Esophagus muscularis mucosa (tissue), 4 donors: ENCODE measurements around the gene C1QL3.

Source experiments
- CTCF ChIP-seq, 3 experiments: fragments of 200-600 bp in 2 of 3; fragments of 450-650 bp in 1 of 3; sonication (generic) in 2 of 3; IDR thresholded peaks; one replicate each; pipeline ENCODE4 v1.5.1; 2017 to 2019; ENCODE audit warnings: antibody characterized with exemption in 3 of 3, mild to moderate bottlenecking in 2 of 3, moderate library complexity in 1 of 3
- EP300 ChIP-seq: sonication (generic); formaldehyde crosslinking; IDR thresholded peaks from one replicate; pipeline ENCODE4 v1.6.1; 2017; ENCODE audit warnings: antibody characterized with exemption
- POLR2A ChIP-seq: fragments of 450-650 bp; IDR thresholded peaks from one replicate; pipeline ENCODE4 v1.6.1; 2017; ENCODE audit warnings: antibody characterized with exemption, moderate library complexity, mild to moderate bottlenecking, low read depth
- POLR2AphosphoS5 ChIP-seq, 2 donors: sonication (generic); formaldehyde crosslinking; IDR thresholded peaks; one replicate each; pipeline ENCODE4 v1.6.1; 2017; ENCODE audit warnings: antibody characterized with exemption in 2 of 2

- TF ChIP-seq POLR2A (no peak), CTCF (IDR thresholded peaks at IDR 0.05) (no peak), EP300 (no peak), POLR2AphosphoS5 (IDR thresholded peaks at IDR 0.05) (no peak)
Observed at GRCh38 chr10:16490511-16490910, 31.2 kb downstream of the C1QL3 start.
